K562 (cell line): Measurements from ENCODE around the gene METTL24. TPM values are rescaled to one million over a fixed set of nuclear protein-coding genes. Genes with fewer than 3 reads are reported as not detected.

Experiments
- ATAC-seq: fragments of 200-7000 bp; cut with Tn5 transposase; 3 replicates; pipeline ENCODE4 v1.9.1; 2020; ENCODE audit warnings: moderate library complexity
- BruUV-seq: library from RNA; stranded (reverse); fragments of 400-500 nt; replicated peaks from 2 replicates; lab custom pipeline; 2021; lab: Mats Ljungman, UMichigan
- CTCF ChIA-PET: fragments of 300-600 bp; formaldehyde crosslinking; extraction: SDS; loops from one replicate; lab custom pipeline; 2021; ENCODE audit warnings: low intra/inter-chr PET ratio; lab: Yijun Ruan, JAX
- POLR2A ChIA-PET: fragments of 300-600, 350-650 bp; sonication (Branson Sonifier 250); formaldehyde crosslinking; extraction: SDS; loops from one replicate; lab custom pipeline; 2021; ENCODE audit warnings: antibody characterized with exemption, inconsistent platforms; lab: Yijun Ruan, JAX
- DNase-seq, 4 experiments: peaks; one replicate each; pipeline versions ENCODE4 v3.0.0 to v3.0.0-alpha.2; 2011 to 2018; ENCODE audit warnings: low spot score in 3 of 4, mixed read lengths in 3 of 4; ENCODE audit errors: extremely low read depth in 1 of 4
- FAIRE-seq: peaks from 2 replicates; lab custom pipeline; 2011; peaks lifted over from hg19 to GRCh38; lab: Jason Lieb, UNC
- H2AFZ ChIP-seq: 2 replicates; pipeline ENCODE4 v1.6.0; 2011; ENCODE audit warnings: low read depth, low read length, control low read depth, inconsistent platforms
- H3K27ac ChIP-seq: fragments of 200-600 bp; 3 replicates; pipeline ENCODE4 v1.8.0; 2011; ENCODE audit warnings: low read depth, mild to moderate bottlenecking, control low read depth, inconsistent platforms, low read length, moderate library complexity, mixed read lengths; ENCODE audit errors: extremely low read depth
- H3K27me3 ChIP-seq, 2 experiments: fragments of 300-600 bp in 1 of 2; 2 replicates in 1 of 2; 3 replicates in 1 of 2; pipeline versions ENCODE4 v1.6.0 to v1.8.0; 2011; ENCODE audit warnings: inconsistent platforms in 2 of 2, low read length in 2 of 2, mild to moderate bottlenecking in 1 of 2, mixed read lengths in 1 of 2, moderate library complexity in 1 of 2; ENCODE audit not compliant: control insufficient read depth in 2 of 2, insufficient read depth in 2 of 2
- H3K36me3 ChIP-seq: fragments of 300-600 bp; 3 replicates; pipeline ENCODE4 v1.8.0; 2011; ENCODE audit warnings: mild to moderate bottlenecking, low read length, inconsistent platforms; ENCODE audit not compliant: control insufficient read depth, insufficient read depth
- H3K4me1 ChIP-seq, 2 experiments: fragments of 200-600 bp in 1 of 2; replicated peaks in 1 of 2; 2 replicates in 1 of 2; 3 replicates in 1 of 2; pipeline versions ENCODE4 v1.5.1 to v1.8.0; 2011; ENCODE audit warnings: inconsistent platforms in 2 of 2, low read length in 2 of 2, mild to moderate bottlenecking in 1 of 2, mixed read lengths in 1 of 2, moderate library complexity in 1 of 2; ENCODE audit not compliant: control insufficient read depth in 2 of 2, insufficient read depth in 2 of 2
- H3K4me2 ChIP-seq: 2 replicates; pipeline ENCODE4 v1.6.1; 2011; ENCODE audit warnings: low read length, control low read depth, inconsistent platforms, mixed read lengths; ENCODE audit not compliant: insufficient read depth
- H3K4me3 ChIP-seq: fragments of 200-600 bp; sonication (generic), shearing (Covaris generic); 2 replicates; pipeline ENCODE4 v1.5.1; 2016; ENCODE audit warnings: control low read depth, inconsistent platforms
- H3K79me2 ChIP-seq: fragments of 200-600 bp; 3 replicates; pipeline ENCODE4 v1.8.0; 2011; ENCODE audit warnings: low read length, inconsistent platforms; ENCODE audit not compliant: control insufficient read depth, insufficient read depth
- H3K9ac ChIP-seq, 2 experiments: 2 replicates each; pipeline versions ENCODE4 v1.6.0 to v1.6.1; 2011; ENCODE audit warnings: low read depth in 2 of 2, low read length in 2 of 2, control low read depth in 1 of 2, inconsistent platforms in 1 of 2, mild to moderate bottlenecking in 1 of 2, mixed read lengths in 1 of 2; ENCODE audit not compliant: insufficient read depth in 1 of 2
- H3K9me1 ChIP-seq: one replicate; pipeline ENCODE4 v1.6.0; 2011; ENCODE audit warnings: inconsistent platforms, mild to moderate bottlenecking, low read length, moderate library complexity; ENCODE audit not compliant: control insufficient read depth, insufficient read depth
- H3K9me3 ChIP-seq: replicated peaks from 2 replicates; pipeline ENCODE4 v1.5.1; 2011; ENCODE audit warnings: low read depth, low read length, inconsistent platforms; ENCODE audit not compliant: control insufficient read depth, insufficient read depth
- H4K20me1 ChIP-seq: replicated peaks from 2 replicates; pipeline ENCODE4 v1.6.1; 2011; ENCODE audit warnings: low read length, inconsistent platforms, mixed read lengths; ENCODE audit not compliant: control insufficient read depth, insufficient read depth
- GATAD2A ChIP-seq: fragments of 450-650 bp; IDR thresholded peaks from 2 replicates; pipeline ENCODE4 v1.6.1; 2017
- JUN ChIP-seq, 2 experiments: sonication (generic) in 1 of 2; formaldehyde crosslinking in 1 of 2; IDR thresholded peaks; 2 replicates each; pipeline versions ENCODE4 v1.6.1 to v1.8.0; 2012 to 2022; ENCODE audit warnings: borderline replicate concordance in 2 of 2, mild to moderate bottlenecking in 2 of 2, improper control_type of control experiment in 1 of 2, low read depth in 1 of 2, low read length in 1 of 2, missing genetic modification reagents in 1 of 2
- MCM2 ChIP-seq: fragments of 450-650 bp; IDR thresholded peaks from 2 replicates; pipeline ENCODE4 v1.6.1; 2017; ENCODE audit warnings: low read depth, mild to moderate bottlenecking
- MEF2D ChIP-seq: conservative IDR thresholded peaks from 2 replicates; pipeline ENCODE4 v1.6.1; 2016; ENCODE audit warnings: low read depth, missing genetic modification characterization, missing compliant biosample characterization
- NCOA6 ChIP-seq: fragments of 450-650 bp; IDR thresholded peaks from 2 replicates; pipeline ENCODE4 v1.6.1; 2017; ENCODE audit warnings: mild to moderate bottlenecking
- NFIC ChIP-seq: fragments of 450-650 bp; IDR thresholded peaks from 2 replicates; pipeline ENCODE4 v1.6.1; 2017; ENCODE audit warnings: mild to moderate bottlenecking, inconsistent platforms
- ZNF124 ChIP-seq: sonication (generic); formaldehyde crosslinking; IDR thresholded peaks from 2 replicates; pipeline ENCODE4 v1.8.1; 2022; ENCODE audit warnings: missing genetic modification reagents
- ZNF24 ChIP-seq: fragments of 450-650 bp; IDR thresholded peaks from 2 replicates; pipeline ENCODE4 v1.6.1; 2016
- ZNF384 ChIP-seq: IDR thresholded peaks from 2 replicates; pipeline ENCODE4 v1.6.1; 2012; ENCODE audit warnings: low read depth, low read length, improper control_type of control experiment
- WGBS: fragments of 100-300 bp; shearing (Covaris generic); methylation state at CpG from one replicate; pipeline ENCODE4 v1.1.6; 2016; ENCODE audit warnings: low coverage, mixed read lengths; ENCODE audit not compliant: insufficient coverage; ENCODE audit errors: missing lambda C conversion rate; 5-methylcytosine and 5-hydroxymethylcytosine counted together
- in situ Hi-C: fragments of 300-500 bp; cut with MboI; formaldehyde crosslinking; loops from 4 replicates; pipeline ENCODE4 v1.15.0; 2018; ENCODE audit warnings: inconsistent platforms, mixed read lengths
- intact Hi-C: fragments of 100-400 bp; cut with micrococcal nuclease; formaldehyde crosslinking; loops from 2 replicates; pipeline ENCODE4 v1.14.2; 2022
- polyA plus RNA-seq, 8 experiments: library from polyadenylated mRNA; depleted of rRNA in 4 of 8; stranded (reverse) in 5 of 8; unstranded in 3 of 8; fragments of >200 nt; fragmentation: Nextera tagmentation in 2 of 8; fragmentation: Illumina TruSeq in 1 of 8; extraction: Ambion mirVana in 2 of 8; extraction: Trizol in 1 of 8; gene quantifications; 2 replicates each; pipeline versions ENCODE4 v1.2.1 to v1.2.3, GENCODE V29; 2011 to 2014; ENCODE audit warnings: inconsistent platforms in 1 of 8, missing spikeins in 1 of 8
- total RNA-seq, 7 experiments: library from RNA; depleted of rRNA in 6 of 7; stranded (reverse); fragments of >200 nt in 6 of 7; fragmentation: Illumina TruSeq in 2 of 7; extraction: Trizol in 2 of 7; gene quantifications; 2 replicates each; pipeline versions ENCODE4 v1.2.1 to v1.2.3, GENCODE V29; 2011 to 2021; ENCODE audit warnings: low replicate concordance in 1 of 7
- TF ChIP-seq, protein P1 (sequence below): sonication (generic); formaldehyde crosslinking; IDR thresholded peaks from 2 replicates; pipeline ENCODE4 v1.8.0; 2022; ENCODE audit warnings: missing genetic modification reagents, mild to moderate bottlenecking, borderline replicate concordance
- TF ChIP-seq, protein P2 (sequence below): sonication (generic); formaldehyde crosslinking; IDR thresholded peaks from 2 replicates; pipeline ENCODE4 v1.5.0; 2020; ENCODE audit warnings: missing genetic modification reagents
- TF ChIP-seq, protein P3 (sequence below), 2 experiments: fragments of 450-650 bp in 1 of 2; sonication (generic) in 1 of 2; formaldehyde crosslinking in 1 of 2; IDR thresholded peaks in 1 of 2; conservative IDR thresholded peaks in 1 of 2; 2 replicates each; pipeline versions ENCODE4 v1.6.1 to v1.8.1; 2016 to 2023; ENCODE audit warnings: mild to moderate bottlenecking in 2 of 2, moderate library complexity in 2 of 2, inconsistent platforms in 1 of 2, missing genetic modification reagents in 1 of 2

METTL24 gene
- total and polyA plus RNA-seq, 9 of the 15 experiments (the other 6 are each of a cell fraction or from before 2014, with no cell fraction given), result not detected

DNA sequence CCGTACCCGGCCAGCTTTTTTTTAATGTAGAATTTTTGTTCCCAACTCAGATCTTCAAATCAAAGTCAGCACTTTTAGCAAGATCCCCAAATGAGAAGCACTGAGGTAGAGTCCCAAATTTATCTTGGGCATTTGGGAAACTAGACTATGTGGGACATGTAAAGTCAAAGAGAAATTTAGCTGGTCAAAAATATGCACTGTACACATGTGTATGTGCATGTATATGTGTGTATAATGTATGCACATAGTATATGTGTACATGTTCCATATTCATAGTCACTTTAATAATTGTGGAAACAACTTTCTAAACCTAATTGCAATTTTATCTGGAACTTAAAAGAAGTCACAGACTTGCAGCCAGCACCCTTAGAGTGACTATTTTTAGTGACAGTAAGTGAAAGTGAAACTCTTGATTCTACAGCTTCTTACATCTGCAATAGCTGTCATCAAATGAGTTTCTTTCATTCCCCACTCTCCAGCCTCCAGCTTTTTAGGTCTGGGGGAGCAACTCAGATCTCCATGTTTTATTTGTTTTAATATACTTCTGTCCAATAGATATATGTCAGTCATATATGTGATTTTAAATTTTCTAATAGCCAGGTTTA, 124.3 kb downstream of the METTL24 start:
- Histone ChIP-seq H2AFZ (no peak overlapping the region), H3K4me2 (no peak overlapping the region), H3K4me3 (no peak overlapping the region), H3K36me3 (peaks cover 10% of the 10 kb centered on the region; the same call in 2 of the 3 replicates), H3K9ac (no peak overlapping the region)
- no peak for ATAC-seq
- no peak for FAIRE-seq
- peak; percentile 37; the same call in 1 of the 2 replicates for TF ChIP-seq MEF2D (tag)
- TF ChIP-seq NFIC, result no peak
- TF ChIP-seq, protein P1, sequence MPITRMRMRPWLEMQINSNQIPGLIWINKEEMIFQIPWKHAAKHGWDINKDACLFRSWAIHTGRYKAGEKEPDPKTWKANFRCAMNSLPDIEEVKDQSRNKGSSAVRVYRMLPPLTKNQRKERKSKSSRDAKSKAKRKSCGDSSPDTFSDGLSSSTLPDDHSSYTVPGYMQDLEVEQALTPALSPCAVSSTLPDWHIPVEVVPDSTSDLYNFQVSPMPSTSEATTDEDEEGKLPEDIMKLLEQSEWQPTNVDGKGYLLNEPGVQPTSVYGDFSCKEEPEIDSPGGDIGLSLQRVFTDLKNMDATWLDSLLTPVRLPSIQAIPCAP (CRISPR knock-in tag), result no peak
- no peak for TF ChIP-seq ZNF384
- TF ChIP-seq, all 486 proteins: peak for 1
- 80% methylated on average over 1 of the region's 2 CpGs for WGBS
- no TSS peak for BruUV-seq
- H3K4me1 ChIP-seq, result no peaks in the 10 kb centered on the region
- ChIA-PET CTCF (no interaction called here), POLR2A (interaction anchor here (0.8 kb wide), 1 partner anchor 12 kb away, joined by 3 read pairs; no protein-coding TSS in a partner anchor)
- no peaks in the 10 kb centered on the region for H3K9me3 ChIP-seq
- no peaks in the 10 kb centered on the region for H3K79me2 ChIP-seq
- in situ Hi-C loops, result no loop called here
- no peak overlapping the region for H3K27ac ChIP-seq
- intact Hi-C loops, result no loop called here
- no peak for DNase-seq
- no peaks in the 10 kb centered on the region for H3K9me1 ChIP-seq
- no peaks in the 10 kb centered on the region for H3K27me3 ChIP-seq
- H4K20me1 ChIP-seq, result no peaks in the 10 kb centered on the region

DNA sequence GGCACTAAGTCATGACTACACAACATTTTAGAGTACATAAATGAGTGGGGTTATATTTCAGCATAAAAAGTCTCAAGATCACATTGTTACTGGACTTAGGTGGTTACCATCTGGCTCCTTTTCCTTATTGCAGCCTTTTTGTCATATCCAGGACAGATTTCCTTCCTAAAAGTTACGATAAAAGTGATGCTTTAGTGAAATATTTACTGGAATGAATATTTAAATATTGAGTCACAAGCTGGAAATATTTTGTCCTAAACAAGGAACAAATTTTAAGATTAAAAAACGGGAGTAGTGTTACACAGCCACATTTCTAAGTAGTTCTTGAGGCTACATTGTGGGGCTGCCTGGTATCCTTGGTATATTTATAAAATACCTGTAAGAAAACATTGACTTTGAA, 125.7 kb downstream of the METTL24 start:
- in situ Hi-C loops, result no loop called here
- FAIRE-seq, result no peak
- Histone ChIP-seq H3K9ac (no peak overlapping the region), H3K4me3 (no peak overlapping the region), H3K36me3 (peaks cover 19% of the 10 kb centered on the region), H3K9me1 (no peaks in the 10 kb centered on the region), H3K4me2 (no peak overlapping the region), H3K4me1 (no peaks in the 10 kb centered on the region), H3K9me3 (no peaks in the 10 kb centered on the region), H2AFZ (no peak overlapping the region), H3K27me3 (no peaks in the 10 kb centered on the region), H4K20me1 (no peaks in the 10 kb centered on the region), H3K27ac (no peak overlapping the region), H3K79me2 (no peaks in the 10 kb centered on the region)
- POLR2A ChIA-PET, result no interaction called here
- BruUV-seq, result no TSS peak
- no peak for ATAC-seq
- intact Hi-C loops, result no loop called here
- CTCF ChIA-PET, result no interaction called here
- WGBS, result 72% methylated on average over 2 of the region's 2 CpGs
- no peak for DNase-seq
- no peak for TF ChIP-seq GATAD2A
- no peak for TF ChIP-seq NCOA6
- TF ChIP-seq JUN (IDR thresholded peaks at IDR 0.05; ENCODE audit: borderline replicate concordance, low read depth, low read length), result no peak
- no peak for TF ChIP-seq JUN (CRISPR knock-in tag; IDR thresholded peaks at IDR 0.05; ENCODE audit: borderline replicate concordance)
- TF ChIP-seq MCM2, result no peak
- TF ChIP-seq ZNF24, result no peak
- no peak for TF ChIP-seq ZNF124
- TF ChIP-seq, protein P2, sequence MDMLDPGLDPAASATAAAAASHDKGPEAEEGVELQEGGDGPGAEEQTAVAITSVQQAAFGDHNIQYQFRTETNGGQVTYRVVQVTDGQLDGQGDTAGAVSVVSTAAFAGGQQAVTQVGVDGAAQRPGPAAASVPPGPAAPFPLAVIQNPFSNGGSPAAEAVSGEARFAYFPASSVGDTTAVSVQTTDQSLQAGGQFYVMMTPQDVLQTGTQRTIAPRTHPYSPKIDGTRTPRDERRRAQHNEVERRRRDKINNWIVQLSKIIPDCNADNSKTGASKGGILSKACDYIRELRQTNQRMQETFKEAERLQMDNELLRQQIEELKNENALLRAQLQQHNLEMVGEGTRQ, result no peak
- TF ChIP-seq, protein P3, sequence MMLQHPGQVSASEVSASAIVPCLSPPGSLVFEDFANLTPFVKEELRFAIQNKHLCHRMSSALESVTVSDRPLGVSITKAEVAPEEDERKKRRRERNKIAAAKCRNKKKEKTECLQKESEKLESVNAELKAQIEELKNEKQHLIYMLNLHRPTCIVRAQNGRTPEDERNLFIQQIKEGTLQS (IDR thresholded peaks at IDR 0.05), result no peak
- TF ChIP-seq, protein P3 (CRISPR knock-in tag; conservative IDR thresholded peaks at IDR 0.05), result no peak
